Hematopoietic multipotent progenitor cell treated with erythropoietin and hydrocortisone succinate and interleukin-3 and kit ligand, for 17 days (in vitro differentiated cells): ENCODE measurements around the gene RHEX.
A peak's percentile ranks its signal among the peaks of the same experiment; 100 is the strongest.
"Not testable (repeated sequence)": the region's sequence is repeated elsewhere in the genome, so short reads cannot be mapped to it uniquely, and the experiment has no call there.

Experiments used
- DNase-seq: peaks from one replicate; pipeline ENCODE4 v3.0.0-alpha.2; 2015; ENCODE audit warnings: low spot score

Gene RHEX, protein sequence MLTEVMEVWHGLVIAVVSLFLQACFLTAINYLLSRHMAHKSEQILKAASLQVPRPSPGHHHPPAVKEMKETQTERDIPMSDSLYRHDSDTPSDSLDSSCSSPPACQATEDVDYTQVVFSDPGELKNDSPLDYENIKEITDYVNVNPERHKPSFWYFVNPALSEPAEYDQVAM

DNA sequence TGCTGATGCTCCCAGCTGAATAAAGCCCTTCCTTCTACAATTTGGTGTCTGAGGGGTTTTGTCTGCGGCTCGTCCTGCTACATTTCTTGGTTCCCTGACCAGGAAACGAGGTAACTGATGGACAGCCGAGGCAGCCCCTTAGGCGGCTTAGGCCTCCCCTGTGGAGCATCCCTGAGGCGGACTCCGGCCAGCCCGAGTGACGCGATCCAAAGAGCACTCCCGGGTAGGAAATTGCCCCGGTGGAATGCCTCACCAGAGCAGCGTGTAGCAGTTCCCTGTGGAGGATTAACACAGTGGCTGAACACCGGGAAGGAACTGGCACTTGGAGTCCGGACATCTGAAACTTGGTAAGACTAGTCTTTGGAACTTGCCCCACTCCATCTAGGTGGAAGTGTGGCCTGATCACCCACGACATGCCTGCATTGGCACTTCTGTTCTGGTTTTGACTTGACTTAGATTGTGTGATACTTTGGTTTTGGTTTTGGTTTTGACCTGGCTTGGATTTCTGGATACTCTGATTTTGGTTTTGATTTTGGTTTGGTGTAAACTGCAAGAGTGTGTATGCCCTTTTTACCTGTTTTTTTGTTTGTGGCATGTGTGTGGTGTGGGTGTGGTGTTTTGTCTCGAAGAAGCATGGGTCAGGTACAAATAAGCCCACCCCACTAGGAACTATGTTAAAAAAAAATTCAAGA lies at the start of gene RHEX:
Gene RHEX, plus strand, starts transcription at position 255 of the 692 bp plus-strand sequence. CDS start 44,656 bp downstream, outside the sequence.
- DNase-seq, result not testable (repeated sequence)

DNA sequence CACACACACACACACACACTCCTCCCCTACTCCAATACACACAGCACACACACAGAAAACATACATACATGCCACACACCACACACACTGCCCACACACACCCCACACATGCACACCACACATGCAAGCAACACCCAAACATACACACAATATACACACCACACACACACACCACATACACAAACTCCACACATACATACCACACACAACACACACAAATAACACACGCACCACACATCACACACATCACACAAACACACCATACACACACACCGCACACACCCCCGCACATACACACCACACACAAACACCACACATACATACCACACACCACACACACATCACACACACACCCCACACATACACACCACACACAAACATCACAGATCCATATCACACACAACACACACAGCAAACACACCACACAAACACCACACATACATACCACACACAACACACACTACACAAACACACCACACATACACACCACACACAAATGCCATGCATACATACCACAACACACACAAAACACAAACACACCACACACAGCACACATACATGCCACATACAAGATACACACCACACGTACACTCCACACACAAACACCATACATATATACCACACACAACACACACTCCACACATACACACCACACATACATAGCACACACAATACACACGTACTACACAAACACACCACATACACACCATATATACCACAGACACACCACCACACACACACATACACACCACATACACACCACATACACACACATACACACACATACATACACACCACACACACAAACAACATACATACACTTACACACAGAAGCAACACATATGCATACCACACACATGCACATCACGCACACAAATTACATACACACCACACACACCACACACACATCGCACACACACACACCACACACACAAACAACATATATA lies 48.8 kb upstream of the RHEX start:
- no peak for DNase-seq

DNA sequence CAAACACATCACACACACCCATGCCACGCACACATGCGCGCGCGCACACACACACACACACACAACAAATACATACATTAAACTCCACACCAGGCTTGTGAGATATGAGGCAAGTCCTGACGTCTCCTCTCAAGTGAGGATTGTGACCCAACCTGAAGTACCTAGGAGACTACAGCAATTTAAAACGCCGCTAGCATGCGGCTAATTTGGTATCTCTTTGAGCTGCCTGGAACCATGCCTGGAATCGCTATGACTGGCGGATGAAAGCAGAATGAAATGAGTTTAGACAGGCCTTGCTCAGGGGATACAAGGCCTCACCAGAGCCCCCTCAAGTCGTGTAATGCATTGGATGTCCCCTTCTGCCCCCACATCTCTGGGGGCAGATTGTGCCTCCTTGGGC lies 48.1 kb upstream of the RHEX start:
- DNase-seq, result no peak

DNA sequence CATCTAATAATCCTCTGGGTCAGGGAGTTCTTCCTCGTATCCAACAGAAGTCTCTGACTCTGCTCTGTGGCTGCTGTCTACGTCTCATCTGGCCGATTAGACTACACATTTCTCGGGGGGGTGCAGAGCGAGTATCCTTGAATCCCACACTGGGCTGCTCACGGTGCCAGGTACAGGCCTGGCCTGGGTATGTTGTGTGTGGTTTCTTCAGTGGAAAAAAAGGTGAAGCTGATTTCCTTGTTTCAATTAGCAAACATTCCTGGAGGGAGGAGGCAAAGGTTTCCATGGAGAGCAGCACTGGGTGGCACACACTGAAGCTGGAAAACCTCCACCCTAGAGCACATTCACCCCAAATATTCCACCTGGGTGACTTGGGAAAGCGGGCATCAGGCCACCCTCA lies 47.7 kb upstream of the RHEX start:
- DNase-seq, result no peak

DNA sequence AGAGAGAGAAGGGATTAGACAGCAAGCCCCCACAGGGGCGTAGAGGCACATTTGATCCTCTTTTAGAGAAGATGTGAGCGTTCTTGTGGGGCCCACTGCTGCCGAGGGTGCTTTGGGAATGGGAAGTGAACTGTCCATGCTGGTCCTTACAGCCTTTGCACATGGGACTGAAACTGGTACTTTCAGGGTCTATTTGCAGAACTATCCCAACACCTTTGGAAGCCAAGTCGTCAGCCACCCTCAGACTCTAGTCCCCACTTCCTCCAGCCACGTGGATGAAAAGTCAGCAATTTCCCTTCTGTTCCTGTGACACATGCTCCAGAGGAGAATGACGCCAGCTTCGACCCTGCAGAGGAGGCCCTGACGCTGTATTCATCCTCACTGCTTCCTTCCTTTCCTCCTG lies 47.2 kb upstream of the RHEX start:
- DNase-seq, result no peak

DNA sequence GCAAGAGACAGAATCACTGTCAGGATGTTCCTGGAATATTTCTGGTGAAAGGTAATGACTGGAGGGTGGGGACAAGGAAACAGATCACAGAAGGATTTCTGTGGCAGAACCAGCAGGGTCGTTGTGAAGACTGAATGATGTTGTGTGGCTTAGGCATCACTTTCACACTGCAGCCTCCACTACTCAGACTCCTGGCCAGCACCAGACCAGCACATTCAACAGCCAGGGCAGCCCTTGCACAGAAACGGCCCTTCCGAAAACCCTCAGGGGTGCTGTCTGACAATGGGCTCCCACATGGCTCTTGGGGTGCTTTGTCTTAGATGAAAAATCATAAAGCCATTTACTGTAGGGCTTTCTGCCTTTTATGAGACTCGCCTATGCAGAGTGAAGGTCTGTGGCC lies 46.0 kb upstream of the RHEX start:
- DNase-seq, result no peak

DNA sequence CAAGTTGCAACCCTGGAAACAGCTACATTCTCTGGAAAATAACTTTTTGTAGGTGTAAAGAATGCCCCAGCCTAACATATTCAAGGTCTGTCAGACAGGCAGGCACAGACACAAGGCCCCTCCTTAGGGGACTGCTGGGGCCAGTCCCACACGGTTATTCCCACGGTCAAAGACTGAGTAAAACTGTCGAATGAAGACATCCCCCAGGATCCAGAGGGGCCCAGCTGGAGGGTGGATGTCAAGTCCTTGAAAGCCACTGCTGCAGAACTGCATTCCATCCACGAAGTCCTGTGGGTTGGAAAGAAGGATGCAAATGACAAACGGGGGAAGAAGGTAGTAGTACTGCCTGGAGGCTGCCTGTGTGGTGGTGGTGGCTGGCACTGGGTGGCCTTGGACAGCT lies 42.9 kb upstream of the RHEX start:
- no peak for DNase-seq

DNA sequence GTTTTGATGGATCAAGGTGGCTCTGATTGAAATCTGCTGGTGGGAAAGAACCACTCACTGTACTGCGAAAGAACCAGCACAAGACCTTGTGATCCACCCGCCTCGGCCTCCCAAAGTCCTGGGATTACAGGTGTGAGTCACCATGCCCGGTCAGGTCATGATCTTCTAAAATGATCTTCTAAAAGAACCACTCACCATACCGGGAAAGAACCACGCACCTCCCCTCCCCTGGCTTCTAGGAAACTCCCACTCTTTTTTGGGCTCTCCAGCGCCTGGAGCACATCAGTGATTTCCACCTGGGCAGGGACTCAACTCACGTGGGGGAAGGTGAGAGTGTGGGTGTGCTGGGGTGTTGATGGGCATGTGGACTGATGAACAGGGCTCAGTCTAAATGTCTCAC lies 41.9 kb upstream of the RHEX start:
- DNase-seq, result no peak

DNA sequence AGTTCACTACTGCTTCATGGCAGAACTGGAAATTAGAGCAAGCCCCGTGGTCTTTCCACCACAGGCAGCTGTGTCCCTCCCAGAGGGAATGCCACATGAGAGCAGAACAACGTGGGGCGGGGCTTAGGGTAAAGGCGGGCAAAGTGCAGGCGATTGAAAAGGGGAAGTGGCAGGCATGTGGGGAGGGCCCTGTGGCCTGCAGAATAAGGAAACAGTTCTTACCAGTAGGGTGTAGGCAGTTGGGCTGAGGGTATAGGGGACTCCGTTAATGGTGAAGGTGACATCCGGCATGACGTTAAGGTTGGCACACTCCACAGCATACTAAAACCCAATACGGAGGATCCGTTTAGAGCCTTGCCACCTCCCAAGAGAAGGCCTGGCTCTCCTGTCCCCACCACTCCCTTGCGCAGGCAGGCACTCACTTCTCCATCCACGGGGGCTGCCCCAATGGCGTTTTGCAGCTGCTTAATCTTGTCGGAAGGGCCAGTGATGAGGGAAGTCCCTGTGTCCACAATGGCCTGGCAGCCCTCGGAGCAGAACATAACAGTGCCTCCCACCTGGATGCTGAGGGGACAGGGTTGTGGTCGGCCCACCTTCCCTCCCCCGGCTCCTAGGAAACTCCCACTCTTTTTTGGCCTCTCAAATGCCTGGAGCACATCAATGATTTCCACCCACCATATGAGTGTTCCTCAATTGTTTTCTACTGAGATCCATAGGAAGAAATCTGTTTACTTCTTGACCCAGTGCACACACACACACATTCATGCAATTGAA lies 40.7 kb upstream of the RHEX start:
- no peak for DNase-seq

DNA sequence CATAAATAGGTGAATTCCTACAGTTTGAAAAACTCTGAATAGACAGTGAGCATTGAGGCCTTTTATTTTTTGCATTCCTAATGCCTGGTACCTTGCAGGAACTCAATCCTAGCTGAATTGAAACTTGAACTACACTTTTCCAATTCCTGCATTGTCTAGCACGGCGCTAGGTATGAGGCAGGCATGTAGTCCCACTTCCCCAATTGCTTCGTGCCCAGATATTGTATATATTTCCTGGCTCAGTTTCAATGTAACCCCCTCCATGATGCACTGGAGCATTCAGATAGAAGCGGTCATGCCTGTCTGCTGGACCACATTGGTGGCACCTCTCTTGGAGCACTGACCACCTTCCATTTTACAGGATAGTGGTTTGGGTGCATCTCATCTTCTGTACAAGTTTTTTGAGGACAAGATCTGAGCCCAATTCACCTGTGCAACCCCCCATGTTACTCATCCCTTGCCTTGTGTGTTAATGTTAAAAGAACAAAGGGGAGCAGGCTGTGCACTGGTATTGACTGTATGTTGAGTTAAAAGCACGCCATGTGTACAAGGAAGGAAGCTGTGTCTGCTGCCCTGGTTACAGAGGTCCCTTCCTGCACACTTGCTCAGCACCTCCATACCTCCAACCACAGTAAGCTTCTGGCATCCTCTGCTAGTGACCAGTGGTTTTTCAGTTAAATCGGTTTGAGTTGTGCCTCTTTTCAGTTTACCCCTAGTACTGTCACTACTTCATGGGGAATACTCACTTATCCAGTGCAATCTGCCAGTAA lies 39.8 kb upstream of the RHEX start:
- DNase-seq, result no peak

DNA sequence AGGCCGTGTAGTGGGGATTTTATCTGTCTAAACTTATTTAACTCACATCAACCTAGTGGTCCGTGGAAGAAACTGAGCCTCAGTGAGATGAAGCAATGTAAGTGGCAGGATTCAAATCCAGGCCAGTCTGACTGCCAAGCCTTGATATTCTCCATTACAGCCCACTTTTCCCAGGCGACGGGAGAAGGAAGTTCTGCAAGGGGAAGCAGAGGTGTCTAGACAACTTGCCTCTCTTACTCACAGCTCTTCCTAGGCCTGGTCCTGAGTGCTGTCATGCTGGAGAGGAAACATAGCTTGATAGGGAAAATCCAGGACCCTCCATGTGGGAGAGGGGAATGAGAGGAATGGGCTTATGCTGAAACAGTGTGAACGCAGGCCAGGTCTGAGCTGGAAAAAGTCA lies 38.4 kb upstream of the RHEX start:
- DNase-seq, result no peak

DNA sequence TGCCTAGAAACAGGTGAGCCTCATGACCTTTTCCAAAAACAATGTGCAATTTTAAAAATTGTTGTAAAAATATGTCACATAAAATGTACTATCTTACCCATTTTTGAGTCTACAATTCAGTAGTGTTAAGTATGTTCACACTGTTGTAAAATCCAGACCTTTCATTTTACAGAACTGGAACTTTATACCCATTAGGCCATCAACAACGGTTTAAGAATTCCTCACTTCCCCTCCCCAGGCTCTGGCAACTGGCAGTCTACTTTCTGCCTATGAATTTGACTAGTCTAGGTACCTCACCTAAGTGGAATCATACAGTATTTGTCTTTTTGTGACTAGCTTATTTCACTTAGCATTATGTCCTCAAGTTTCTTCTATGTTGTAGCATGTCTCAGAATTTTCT lies 37.9 kb upstream of the RHEX start:
- DNase-seq, result no peak

DNA sequence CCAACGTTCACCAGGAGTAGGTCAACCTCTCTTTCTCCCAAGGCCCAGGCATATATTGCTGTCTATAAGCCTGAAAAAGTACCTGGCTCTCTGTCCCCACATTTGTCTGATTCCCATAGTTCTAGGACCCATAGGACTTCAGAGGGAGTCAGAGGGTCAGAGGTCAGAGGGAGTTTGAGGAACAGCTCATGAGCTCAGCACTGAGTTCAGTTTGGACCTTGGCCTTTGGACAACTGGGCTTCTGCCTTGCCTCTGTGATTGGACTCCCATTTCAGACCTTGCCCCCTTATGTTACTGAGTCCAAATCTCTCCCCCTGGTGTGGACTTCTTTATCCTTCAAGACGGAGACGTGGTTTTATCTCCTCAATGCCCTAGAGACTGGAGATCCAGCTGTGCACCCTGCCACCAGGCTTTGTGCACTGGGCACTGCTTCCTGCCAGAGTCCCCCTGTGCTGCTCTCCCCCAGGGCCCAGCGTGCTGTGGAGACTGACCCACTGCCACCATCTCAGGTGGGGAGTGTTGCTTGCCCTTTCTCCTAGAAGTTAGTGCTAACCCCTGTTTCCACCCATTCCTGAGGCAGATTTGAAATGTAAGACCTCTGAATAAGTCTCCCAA lies 32.5 kb upstream of the RHEX start:
- no peak for DNase-seq

DNA sequence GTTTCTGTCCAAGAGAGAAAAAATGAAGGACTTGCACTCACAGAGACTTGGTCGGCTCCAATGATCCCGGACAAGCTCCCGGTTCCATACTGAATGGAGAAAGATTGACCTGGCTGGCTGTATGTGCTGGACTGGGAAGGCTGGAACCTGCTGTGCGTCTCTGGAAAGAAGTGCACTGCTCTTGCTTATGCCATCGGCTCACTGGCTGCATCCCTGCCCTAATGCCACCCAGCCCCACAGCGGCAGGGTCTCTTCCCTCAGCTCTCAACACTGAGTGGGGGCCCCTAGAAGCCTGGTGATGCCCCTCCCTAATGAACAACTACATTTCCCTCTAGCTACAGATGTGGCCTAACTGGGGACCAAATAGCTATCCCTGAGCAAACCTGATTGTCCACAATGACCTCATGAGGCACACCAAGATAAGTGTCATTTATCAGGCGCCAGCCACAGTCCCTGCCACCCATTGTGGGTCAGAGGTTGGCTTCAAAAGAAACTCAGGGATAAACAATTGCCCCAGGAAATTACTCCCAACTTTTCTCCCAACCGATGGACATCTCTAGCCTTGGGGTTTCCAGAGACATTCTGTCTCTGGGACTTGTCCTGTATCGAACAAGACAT lies 31.9 kb upstream of the RHEX start:
- DNase-seq, result peak; percentile 31

DNA sequence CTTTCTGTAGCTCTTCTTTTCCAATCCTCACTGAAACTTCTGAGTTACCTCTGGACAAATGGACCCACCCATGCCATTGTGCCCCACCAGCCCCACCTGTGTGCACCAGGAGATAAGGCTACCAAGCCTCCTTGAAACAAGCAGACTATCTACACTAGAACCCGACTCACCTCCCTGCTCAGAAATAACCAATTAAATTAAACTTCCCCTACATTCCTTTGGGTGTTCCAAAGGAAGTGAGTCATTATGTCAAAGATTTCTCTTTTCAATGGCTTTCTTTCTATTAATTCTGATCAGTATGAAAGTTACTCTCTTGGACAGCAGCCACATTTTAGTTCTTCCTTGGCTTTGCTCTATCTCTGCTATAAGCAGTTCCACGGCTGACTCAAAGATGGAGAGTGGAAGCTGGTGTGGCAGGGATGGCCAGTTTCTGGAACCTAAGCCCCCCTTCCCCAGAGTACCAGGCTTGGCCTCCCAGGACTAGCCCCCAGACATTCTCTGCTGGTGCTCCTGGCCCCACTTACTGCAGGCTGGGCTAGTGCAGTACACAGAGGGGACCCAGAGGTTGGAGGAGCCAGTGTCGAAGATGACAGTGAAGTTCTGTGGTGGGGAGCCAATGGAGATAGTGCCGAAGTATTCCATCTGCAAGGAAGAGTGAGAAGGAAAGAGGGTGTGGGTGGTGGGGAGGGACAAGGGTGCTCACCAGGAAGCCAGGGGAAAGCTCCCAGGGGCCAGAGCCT lies 31.2 kb upstream of the RHEX start:
- DNase-seq, result no peak

DNA sequence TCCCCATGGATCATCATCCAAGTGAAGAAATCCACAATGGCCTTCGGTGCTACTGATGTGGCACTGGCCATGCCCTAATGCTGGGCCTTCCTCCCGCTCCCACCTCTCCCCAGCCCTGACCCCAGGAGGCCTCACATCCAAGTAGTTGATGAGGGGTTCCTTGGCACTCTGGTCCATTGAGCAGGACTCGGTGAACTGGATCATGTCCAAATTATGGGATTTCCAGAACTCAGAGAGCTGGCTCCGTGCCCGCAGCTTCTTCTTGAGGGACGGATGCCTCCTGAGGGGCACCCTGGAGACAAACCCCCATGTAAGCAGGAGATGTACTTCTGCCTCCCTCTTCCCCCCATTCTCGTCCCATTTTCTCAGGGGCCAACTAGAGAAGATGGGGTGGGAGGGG lies 30.2 kb upstream of the RHEX start:
- DNase-seq, result no peak

DNA sequence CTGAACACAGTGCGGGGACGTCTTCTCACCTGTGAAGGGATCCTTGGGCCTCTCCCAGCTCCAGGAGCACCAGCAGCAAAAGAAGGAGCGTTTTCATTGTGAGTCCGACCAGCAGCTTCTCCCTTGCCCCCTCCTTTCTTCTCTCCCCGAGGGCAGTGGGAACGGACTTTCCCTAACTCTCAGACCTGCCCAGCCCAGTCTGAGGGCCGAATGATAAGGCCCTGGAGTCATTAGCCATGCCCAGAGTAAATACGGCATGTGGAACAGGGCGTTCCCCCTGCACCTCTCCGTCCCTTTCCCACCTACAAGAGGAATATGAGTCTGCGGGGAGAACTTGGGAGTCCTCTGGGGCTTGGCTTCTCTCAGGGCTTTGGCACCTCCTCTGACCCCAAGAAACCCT lies 29.3 kb upstream of the RHEX start, which contains the start of gene CTSE:
Gene CTSE, minus strand, starts transcription at position 201 of the 400 bp plus-strand sequence. Its CDS starts 104 bp downstream, at position 97.
- peak; percentile 49 for DNase-seq

DNA sequence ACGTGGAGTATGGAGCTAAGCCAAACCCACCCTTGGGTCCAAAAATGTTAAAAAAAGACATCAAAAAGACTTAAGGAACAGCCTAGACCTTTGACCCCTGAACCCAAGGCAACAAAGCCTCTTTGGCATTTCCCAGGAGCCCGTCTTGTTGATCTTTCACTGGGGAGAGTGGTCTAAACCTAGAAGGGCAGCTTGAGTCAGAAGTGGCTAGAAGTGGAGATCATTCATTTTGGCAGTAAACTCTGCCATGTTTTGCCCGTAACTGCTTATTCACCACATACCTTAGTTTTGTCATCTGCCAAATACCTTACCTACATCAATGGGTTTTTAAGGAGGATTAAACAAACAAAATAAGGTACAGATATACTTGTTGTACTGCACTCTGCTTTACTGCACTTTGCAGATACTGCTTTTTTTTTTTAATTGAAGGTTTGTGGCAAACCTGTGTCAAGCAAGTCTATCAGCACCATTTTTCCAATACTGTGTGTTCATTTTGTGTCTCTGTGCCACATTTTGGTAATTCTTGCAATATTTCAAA lies 27.6 kb upstream of the RHEX start:
- no peak for DNase-seq

DNA sequence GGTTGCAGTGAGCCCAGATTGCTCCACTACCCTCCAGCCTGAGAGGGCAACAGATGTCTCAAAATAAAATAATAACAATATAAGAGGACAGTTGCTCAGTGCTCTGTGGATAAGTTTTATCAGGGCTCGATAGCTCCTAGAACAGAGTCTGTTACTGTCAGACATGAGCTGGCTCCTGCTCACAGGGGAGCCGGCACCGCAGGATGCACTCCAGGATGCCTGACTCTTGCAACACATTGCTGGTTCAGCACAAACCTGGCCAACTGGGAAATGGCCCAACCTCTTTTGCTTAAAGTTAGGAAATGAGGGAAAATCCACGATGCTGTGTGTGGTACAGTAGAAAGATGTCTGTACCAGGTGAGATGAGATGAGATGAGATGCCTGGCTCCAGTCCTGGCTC lies 23.5 kb upstream of the RHEX start:
- no peak for DNase-seq
